G401 (cell line): ENCODE results near the gene DIAPH2. TPM values are rescaled to one million over a fixed set of nuclear protein-coding genes. Genes with fewer than 3 reads are reported as not detected.

ENCODE experiments used
- DNase-seq: peaks from one replicate; pipeline ENCODE4 v3.0.0-alpha.2; 2015; ENCODE audit warnings: low spot score
- in situ Hi-C: cut with HindIII; loops from 2 replicates; pipeline ENCODE4 v1.10.0; 2016; ENCODE audit warnings: low sequenced_read_pairs, mixed read lengths
- total RNA-seq: library from RNA; depleted of rRNA; stranded (reverse); fragments of >200 nt; shearing (Covaris generic); gene quantifications from 2 replicates; pipeline ENCODE4 v1.2.3, GENCODE V29; 2014

Gene DIAPH2
- total RNA-seq, 1 experiment from 2014 or later = 9.9 TPM

GRCh38 chrX:97011540-97011939 is 326.9 kb downstream of the DIAPH2 start:
- no peak for DNase-seq
- in situ Hi-C loops = no loop called here

DNA sequence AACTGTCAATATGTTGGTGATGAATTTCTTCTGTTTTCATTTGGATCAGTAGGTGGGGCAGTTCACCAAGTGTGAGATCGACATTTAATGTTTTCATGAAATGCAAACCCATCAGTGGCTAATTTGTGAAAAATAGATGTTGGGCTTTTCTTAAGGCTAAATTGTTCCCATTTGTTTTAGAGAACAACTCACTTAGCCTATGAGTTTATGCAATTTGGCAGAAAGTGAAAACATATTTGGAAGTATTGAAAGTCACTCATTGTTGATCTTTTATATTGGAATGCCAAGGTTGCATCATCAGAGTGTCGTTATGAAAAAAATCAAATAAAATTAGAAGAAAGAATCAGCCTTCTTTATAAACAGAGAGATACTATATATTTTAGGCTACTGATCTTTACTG is 331.5 kb downstream of the DIAPH2 start:
- in situ Hi-C loops = no loop called here

DNA sequence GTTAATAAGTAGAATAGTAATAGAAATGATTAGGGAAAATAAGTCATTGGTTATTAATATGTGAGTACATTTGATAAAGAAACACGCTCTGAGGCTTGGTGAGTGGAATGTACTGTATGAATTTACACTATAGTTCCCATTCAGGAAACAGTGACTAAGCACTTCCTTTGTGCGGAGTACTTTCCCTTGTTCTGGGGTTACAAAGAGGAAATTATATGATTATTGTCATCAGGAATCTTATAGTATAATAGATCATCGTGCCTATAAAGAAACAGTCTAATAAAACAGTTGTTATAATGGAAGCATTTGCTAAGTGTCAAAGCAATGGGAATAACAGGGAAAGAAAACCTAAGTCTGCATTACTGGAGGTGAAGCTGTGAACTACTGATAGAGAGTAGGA is 337.0 kb downstream of the DIAPH2 start:
- no peak for DNase-seq
- in situ Hi-C loops = no loop called here

More for the DNA sequence above, 331.5 kb downstream of the DIAPH2 start:
- no peak for DNase-seq

- in situ Hi-C loops = no loop called here
- DNase-seq = no peak
Observed at GRCh38 chrX:97026406-97026805, 341.8 kb downstream of the DIAPH2 start.

- in situ Hi-C loops = no loop called here
- no peak for DNase-seq
Observed at GRCh38 chrX:97027384-97027922, 342.8 kb downstream of the DIAPH2 start.

DNA sequence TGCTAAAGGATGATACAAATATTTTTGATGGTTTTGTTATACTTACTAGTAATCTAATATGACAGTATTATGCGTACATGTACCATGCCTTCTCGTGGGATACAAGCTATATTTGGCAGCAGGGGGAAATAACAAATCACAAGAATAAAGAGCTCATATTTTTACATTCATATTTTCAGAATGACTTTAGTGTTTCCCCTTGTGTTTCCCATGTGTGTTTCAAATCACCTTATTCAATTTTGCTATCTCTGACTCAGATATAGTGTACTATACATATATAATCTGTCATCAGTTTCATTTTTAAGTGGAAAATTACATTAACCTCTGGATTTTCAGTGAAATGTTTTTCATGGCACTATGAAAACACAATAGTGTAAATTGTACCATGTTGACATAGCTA is 345.8 kb downstream of the DIAPH2 start:
- no peak for DNase-seq
- in situ Hi-C loops = no loop called here

DNA sequence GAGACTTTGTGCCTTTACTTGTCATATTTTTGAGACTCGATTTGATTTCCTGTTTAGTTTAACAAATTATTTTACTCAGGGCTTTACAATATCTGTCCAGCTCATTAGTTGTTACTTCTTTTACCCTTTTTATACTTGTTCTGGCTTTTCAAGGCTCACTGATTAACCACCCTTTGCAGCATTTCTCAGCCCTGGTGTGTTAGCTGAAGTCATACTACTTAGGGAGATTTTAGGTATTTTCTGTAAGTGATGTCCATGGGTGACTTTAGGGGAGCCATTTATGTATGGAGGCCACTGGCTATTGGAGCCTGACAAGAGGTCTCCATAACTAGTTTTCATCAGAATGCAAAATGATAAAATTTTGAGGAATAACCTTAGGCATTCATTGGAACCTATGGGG is 346.3 kb downstream of the DIAPH2 start:
- DNase-seq = no peak
- in situ Hi-C loops = no loop called here

- DNase-seq = no peak
- in situ Hi-C loops = no loop called here
Observed at GRCh38 chrX:97039363-97040029, 354.9 kb downstream of the DIAPH2 start.

- no peak for DNase-seq
- in situ Hi-C loops = no loop called here
Observed at GRCh38 chrX:97045470-97045869, 360.8 kb downstream of the DIAPH2 start.

DNA sequence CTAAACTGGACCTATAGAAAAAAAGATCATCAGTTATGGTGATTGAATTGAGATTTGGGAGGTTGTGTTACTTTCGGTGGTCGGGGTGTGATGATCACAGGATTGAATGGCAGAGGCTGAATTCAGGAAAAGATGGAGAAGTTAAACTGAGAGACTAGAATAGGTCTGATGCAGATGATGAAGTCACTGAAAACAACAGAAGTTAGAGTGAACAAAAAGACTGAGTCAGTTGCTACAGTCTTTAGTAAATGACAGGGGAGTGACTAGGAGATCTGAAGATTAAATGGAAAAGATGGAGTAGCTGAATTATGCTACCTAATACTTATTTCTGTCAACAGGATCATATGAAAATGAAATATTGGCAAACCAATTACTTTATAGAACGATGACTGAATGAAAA is 362.2 kb downstream of the DIAPH2 start:
- in situ Hi-C loops = no loop called here
- no peak for DNase-seq

- in situ Hi-C loops = no loop called here
- DNase-seq = no peak
Observed at GRCh38 chrX:97050392-97050791, 365.8 kb downstream of the DIAPH2 start.

DNA sequence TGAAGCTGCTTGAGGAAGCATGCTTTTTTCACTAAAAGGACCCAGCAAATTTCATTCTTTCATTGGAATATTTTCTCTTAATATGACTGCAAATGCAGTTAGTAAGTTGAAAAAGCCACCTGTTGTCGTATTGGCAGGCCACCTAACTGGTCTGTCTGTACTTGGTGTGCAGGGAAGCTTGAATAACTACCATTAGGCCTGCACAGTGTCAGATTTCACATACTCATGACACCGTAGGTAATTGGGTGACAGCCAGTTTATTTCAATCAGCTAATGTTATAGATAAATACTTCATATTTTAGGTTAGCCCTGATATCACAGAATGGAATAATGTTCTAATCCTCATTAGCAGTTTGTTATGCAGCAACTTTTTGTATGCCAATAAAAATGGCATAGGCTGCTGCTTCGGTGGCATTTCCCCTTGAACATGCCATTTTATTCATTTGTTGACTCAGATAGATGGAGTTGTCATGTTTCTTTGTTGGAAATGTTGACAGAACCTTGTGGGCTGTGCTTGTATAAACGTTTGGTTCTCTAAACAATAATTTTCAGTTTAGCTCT is 372.8 kb downstream of the DIAPH2 start:
- in situ Hi-C loops = no loop called here
- no peak for DNase-seq

DNA sequence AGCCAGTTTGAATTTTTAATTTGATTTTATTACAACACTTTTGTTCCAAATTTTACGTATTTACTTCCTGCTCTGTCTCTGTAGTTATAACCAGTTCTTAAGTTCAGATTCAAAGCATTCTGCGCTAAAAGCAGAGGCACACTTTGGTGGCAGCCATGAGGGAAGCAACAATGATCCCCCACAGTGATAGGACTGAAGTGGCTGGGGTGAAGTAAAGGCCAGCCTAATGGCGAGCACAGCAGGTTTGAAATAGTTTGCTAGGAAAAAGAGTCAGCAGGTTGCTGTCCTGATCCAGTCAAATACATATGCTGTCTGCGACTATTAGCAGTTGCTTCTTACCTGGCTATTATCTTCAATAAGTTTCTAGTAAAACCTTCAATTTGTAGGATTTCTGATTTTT is 375.4 kb downstream of the DIAPH2 start:
- no peak for DNase-seq
- in situ Hi-C loops = no loop called here

- in situ Hi-C loops = no loop called here
Observed at GRCh38 chrX:97065066-97065465, 380.4 kb downstream of the DIAPH2 start.

DNA sequence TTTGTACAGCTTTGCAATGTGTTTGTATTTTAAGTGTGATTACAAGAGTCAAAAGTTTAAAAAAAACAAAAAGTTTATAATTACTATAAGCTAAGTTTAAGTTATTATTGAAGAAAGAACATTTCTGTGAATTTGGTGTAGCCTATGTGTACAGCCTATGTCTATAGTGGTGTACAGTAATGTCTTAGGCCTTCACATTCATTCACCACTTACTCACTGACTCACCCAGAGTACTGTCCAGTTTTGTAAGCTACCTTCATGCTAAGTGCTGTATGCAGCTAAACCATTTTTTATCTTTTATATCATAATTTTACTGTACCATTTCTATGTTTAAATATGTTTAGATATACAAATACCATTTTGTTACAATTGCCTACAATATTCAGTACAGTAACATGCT is 381.3 kb downstream of the DIAPH2 start:
- no peak for DNase-seq
- in situ Hi-C loops = no loop called here

More at GRCh38 chrX:97065066-97065465, 380.4 kb downstream of the DIAPH2 start:
- DNase-seq = no peak

DNA sequence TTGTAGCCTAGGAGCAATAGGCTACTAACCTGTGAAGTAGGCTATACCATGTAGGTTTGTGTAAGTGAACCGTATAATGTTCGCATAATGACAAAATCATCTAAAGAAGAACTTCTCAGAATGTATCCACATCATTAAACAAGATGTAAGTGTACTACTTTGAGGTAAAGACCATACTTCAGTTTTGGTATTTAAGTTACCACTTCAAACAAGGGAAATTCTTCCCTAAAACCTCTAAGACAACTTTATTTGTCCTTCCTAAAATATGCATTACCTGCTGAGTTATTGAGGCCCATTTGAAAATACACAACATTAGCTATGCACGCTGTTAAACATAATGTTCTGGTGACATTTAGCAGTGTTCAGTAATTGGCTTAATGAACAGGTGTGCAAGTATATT is 381.7 kb downstream of the DIAPH2 start:
- DNase-seq = no peak
- in situ Hi-C loops = no loop called here

DNA sequence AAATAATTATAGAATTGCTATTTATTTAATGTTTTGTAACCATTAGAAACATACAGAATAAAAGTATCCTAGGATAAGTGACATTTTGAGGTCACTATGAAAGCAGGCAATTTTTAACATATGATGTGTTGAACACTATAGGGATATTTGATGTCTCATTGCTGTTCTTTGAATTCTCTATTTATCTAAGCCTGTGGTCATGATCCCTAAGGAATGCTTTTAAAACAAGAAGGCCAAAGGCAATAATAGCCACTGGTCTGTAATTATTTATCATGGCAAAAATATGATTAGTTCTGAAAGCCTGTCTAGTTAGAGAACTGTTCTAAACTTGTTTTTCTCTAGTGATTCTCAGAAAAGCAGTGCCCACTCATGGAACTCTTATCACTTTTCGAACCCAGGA is 385.7 kb downstream of the DIAPH2 start:
- in situ Hi-C loops = no loop called here
- no peak for DNase-seq

DNA sequence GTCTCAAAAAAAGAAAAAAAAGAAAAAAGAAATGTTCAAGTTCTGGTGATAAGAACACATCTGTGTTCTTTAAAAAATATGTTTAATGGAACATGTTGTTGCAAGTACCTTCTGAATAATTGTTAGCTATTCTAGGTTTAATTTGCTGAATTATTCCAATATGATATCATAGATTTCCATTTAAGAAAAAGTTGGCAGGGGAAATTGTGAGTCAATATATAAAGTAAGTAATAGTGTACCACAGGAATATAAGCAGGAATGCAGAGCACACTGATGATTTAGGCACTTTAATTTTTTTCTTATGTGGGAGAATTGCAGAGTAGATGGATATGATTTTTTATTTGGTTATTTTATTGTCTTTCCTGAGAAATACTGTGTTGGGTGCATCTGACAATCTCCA is 389.8 kb downstream of the DIAPH2 start:
- no peak for DNase-seq
- in situ Hi-C loops = no loop called here

GRCh38 chrX:97089116-97089515 is 404.5 kb downstream of the DIAPH2 start:
- in situ Hi-C loops = no loop called here
- DNase-seq = no peak

GRCh38 chrX:97096385-97096784 is 411.7 kb downstream of the DIAPH2 start:
- in situ Hi-C loops = no loop called here
- DNase-seq = no peak

GRCh38 chrX:97102938-97103337 is 418.3 kb downstream of the DIAPH2 start:
- DNase-seq = no peak
- in situ Hi-C loops = no loop called here
